Endodermal cell (in vitro differentiated cells): ENCODE data around the gene FAIM2. TPM values are rescaled to one million over a fixed set of nuclear protein-coding genes. Genes with fewer than 3 reads are reported as not detected.

Source experiments
- DNase-seq: peaks from one replicate; pipeline ENCODE4 v3.0.0-alpha.2; 2017
- H3K27ac ChIP-seq: 2 replicates; pipeline ENCODE4 v1.5.1; 2013; ENCODE audit warnings: mild to moderate bottlenecking, low read depth, low read length, moderate library complexity
- H3K27me3 ChIP-seq: 2 replicates; pipeline ENCODE4 v1.6.1; 2013; ENCODE audit warnings: mild to moderate bottlenecking, low read length, moderate library complexity; ENCODE audit not compliant: insufficient read depth, control insufficient read depth, poor library complexity, severe bottlenecking
- H3K36me3 ChIP-seq: 2 replicates; pipeline ENCODE4 v1.7.0; 2013; ENCODE audit warnings: mild to moderate bottlenecking, low read length, moderate library complexity; ENCODE audit not compliant: control insufficient read depth, insufficient read depth
- H3K4me1 ChIP-seq: one replicate; pipeline ENCODE4 v1.7.0; 2013; ENCODE audit warnings: low read length; ENCODE audit not compliant: control insufficient read depth, insufficient read depth
- H3K4me3 ChIP-seq: 2 replicates; pipeline ENCODE4 v1.5.1; 2013; ENCODE audit warnings: mild to moderate bottlenecking, low read length, moderate library complexity
- H3K9ac ChIP-seq: 2 replicates; pipeline ENCODE4 v1.6.1; 2013; ENCODE audit warnings: mild to moderate bottlenecking, low read length, moderate library complexity; ENCODE audit not compliant: poor library complexity, severe bottlenecking; ENCODE audit errors: extremely low read depth
- H3K9me3 ChIP-seq: 2 replicates; pipeline ENCODE4 v1.6.1; 2013; ENCODE audit warnings: mild to moderate bottlenecking, low read length, moderate library complexity; ENCODE audit not compliant: control insufficient read depth
- H3K27ac Mint-ChIP-seq: 2 replicates; pipeline ENCODE4 v1.8.0; 2020; ENCODE audit warnings: mixed read lengths
- H3K27me3 Mint-ChIP-seq: 2 replicates; pipeline ENCODE4 v1.8.0; 2021; ENCODE audit warnings: mild to moderate bottlenecking, mixed read lengths; ENCODE audit not compliant: insufficient read depth
- H3K36me3 Mint-ChIP-seq: 2 replicates; pipeline ENCODE4 v1.8.0; 2020; ENCODE audit warnings: low read depth, mixed read lengths
- H3K4me1 Mint-ChIP-seq: 2 replicates; pipeline ENCODE4 v1.8.0; 2020; ENCODE audit warnings: mixed read lengths
- H3K4me3 Mint-ChIP-seq: 2 replicates; pipeline ENCODE4 v1.8.0; 2020; ENCODE audit warnings: mild to moderate bottlenecking, moderate library complexity, mixed read lengths
- H3K9me3 Mint-ChIP-seq: 2 replicates; pipeline ENCODE4 v1.8.0; 2020; ENCODE audit warnings: mild to moderate bottlenecking, mixed read lengths
- WGBS, 2 experiments: methylation state at CpG; one replicate each; pipeline versions ENCODE4 v1.1.5 to v1.1.7; 2013; ENCODE audit warnings: missing lambda C conversion rate in 2 of 2, mixed read lengths in 1 of 2; ENCODE audit not compliant: insufficient coverage in 1 of 2, insufficient read length in 1 of 2; 5-methylcytosine and 5-hydroxymethylcytosine counted together
- total RNA-seq, 2 donors: library from RNA; stranded (reverse); fragmentation: NEBNext Ultra II Directional in 1 of 2; extraction: Animal tissue kit (Norgen Biotek cat#: 25700) in 1 of 2; gene quantifications; 2 replicates in 1 of 2; 3 replicates in 1 of 2; pipeline ENCODE4 v1.2.1, GENCODE V29; 2021
- TF ChIP-seq, protein P1 (sequence below): fragments of 200-600 bp; sonication (generic); conservative IDR thresholded peaks from 2 replicates; pipeline ENCODE4 v1.5.0; 2021; ENCODE audit warnings: antibody characterized with exemption, mild to moderate bottlenecking

The FAIM2 gene
- total RNA-seq, 2 donors from 2014 or later: not detected

GRCh38 chr12:49920241-49920914 is 16.7 kb upstream of the FAIM2 start:
- Mint-ChIP-seq H3K4me1 (no peaks in the 10 kb centered on the region), H3K36me3 (no peaks in the 10 kb centered on the region), H3K27ac (no peak overlapping the region), H3K27me3 (peaks cover 10% of the 10 kb centered on the region), H3K9me3 (no peaks in the 10 kb centered on the region), H3K4me3 (no peak overlapping the region)
- no peak overlapping the region for H3K9ac ChIP-seq
- H3K27me3 ChIP-seq: no peaks in the 10 kb centered on the region
- no peak overlapping the region for H3K4me3 ChIP-seq
- peak; percentile 50 for DNase-seq
- TF ChIP-seq, protein P1, sequence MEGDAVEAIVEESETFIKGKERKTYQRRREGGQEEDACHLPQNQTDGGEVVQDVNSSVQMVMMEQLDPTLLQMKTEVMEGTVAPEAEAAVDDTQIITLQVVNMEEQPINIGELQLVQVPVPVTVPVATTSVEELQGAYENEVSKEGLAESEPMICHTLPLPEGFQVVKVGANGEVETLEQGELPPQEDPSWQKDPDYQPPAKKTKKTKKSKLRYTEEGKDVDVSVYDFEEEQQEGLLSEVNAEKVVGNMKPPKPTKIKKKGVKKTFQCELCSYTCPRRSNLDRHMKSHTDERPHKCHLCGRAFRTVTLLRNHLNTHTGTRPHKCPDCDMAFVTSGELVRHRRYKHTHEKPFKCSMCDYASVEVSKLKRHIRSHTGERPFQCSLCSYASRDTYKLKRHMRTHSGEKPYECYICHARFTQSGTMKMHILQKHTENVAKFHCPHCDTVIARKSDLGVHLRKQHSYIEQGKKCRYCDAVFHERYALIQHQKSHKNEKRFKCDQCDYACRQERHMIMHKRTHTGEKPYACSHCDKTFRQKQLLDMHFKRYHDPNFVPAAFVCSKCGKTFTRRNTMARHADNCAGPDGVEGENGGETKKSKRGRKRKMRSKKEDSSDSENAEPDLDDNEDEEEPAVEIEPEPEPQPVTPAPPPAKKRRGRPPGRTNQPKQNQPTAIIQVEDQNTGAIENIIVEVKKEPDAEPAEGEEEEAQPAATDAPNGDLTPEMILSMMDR: no peak
- H3K36me3 ChIP-seq: no peaks in the 10 kb centered on the region
- H3K9me3 ChIP-seq: no peaks in the 10 kb centered on the region
- no peaks in the 10 kb centered on the region for H3K4me1 ChIP-seq
- no peak overlapping the region for H3K27ac ChIP-seq
- 90 to 91% methylated on average over 10 to 12 of the region's 12 CpGs for WGBS, 2 experiments

- Histone ChIP-seq H3K4me3 (no peak overlapping the region), H3K27me3 (no peaks in the 10 kb centered on the region), H3K9me3 (no peaks in the 10 kb centered on the region), H3K27ac (no peak overlapping the region), H3K36me3 (no peaks in the 10 kb centered on the region), H3K9ac (no peak overlapping the region), H3K4me1 (peaks cover 4% of the 10 kb centered on the region)
- Mint-ChIP-seq H3K4me3 (no peak overlapping the region), H3K36me3 (no peaks in the 10 kb centered on the region), H3K4me1 (peaks cover 10% of the 10 kb centered on the region), H3K27me3 (peaks cover 10% of the 10 kb centered on the region), H3K27ac (no peak overlapping the region), H3K9me3 (no peaks in the 10 kb centered on the region)
- 87 to 90% methylated on average over 5 of the region's 5 CpGs for WGBS, 2 experiments
- peak; percentile 37 for DNase-seq
- TF ChIP-seq, protein P1: no peak
These were observed 14.1 kb upstream of the FAIM2 start for GRCh38 chr12:49917788-49918173.

DNA sequence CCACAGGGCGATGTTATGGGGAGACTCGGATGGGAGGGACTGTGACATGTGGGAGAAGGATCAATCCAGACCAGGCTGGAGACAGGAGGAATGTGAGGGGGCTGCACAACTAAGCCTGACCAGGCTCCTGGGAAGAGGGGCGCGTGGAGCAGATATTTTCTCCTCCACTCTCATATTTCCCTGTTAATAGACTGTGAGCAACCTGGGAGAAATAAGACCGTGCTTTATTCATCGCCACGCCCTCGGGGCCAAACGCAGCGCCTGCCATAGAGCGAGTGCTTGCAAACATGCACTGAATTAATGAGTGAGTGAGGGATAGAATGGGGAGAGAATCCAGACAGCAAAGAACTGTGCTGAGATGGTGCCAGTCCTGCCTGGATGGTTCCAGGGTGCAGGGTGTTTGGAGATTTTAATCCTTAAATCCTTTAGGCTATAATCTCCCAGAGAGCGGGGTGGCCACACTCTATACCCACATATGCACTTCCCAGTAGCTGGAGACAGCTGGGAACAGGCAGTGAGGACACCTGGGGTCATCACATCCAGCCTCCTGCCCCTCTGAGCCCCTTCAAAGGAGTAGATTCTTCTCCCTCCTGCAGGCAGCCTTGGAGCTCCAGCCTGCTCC is 13.6 kb upstream of the FAIM2 start:
- H3K27ac Mint-ChIP-seq: no peak overlapping the region
- H3K27me3 ChIP-seq: no peaks in the 10 kb centered on the region
- H3K36me3 Mint-ChIP-seq: no peaks in the 10 kb centered on the region
- peak; percentile 31 for DNase-seq
- H3K4me3 Mint-ChIP-seq: no peak overlapping the region
- peaks cover 10% of the 10 kb centered on the region for H3K27me3 Mint-ChIP-seq
- H3K9me3 Mint-ChIP-seq: no peaks in the 10 kb centered on the region
- WGBS, 2 experiments: 87 to 95% methylated on average over 6 to 12 of the region's 12 CpGs
- TF ChIP-seq, protein P1: no peak
- H3K4me3 ChIP-seq: no peak overlapping the region
- no peaks in the 10 kb centered on the region for H3K9me3 ChIP-seq
- H3K9ac ChIP-seq: no peak overlapping the region
- H3K27ac ChIP-seq: no peak overlapping the region
- H3K36me3 ChIP-seq: no peaks in the 10 kb centered on the region
- H3K4me1 Mint-ChIP-seq: peaks cover 15% of the 10 kb centered on the region
- H3K4me1 ChIP-seq: peaks cover 4% of the 10 kb centered on the region
